Cardiac septum (tissue), 1 donor: ENCODE results near the gene GLRX. TPM values are rescaled to one million over a fixed set of nuclear protein-coding genes. Genes with fewer than 3 reads are reported as not detected.
"Not testable (repeated sequence)": the region's sequence is repeated elsewhere in the genome, so short reads cannot be mapped to it uniquely, and the experiment has no call there.

Experiments used
- DNase-seq: peaks from one replicate; pipeline ENCODE4 v3.0.0-alpha.2; 2020; ENCODE audit warnings: low spot score
- intact Hi-C: fragments of 100-400 bp; cut with DNase I; formaldehyde crosslinking; loops from one replicate; pipeline ENCODE4 v1.14.0; 2022
- total RNA-seq: library from RNA; stranded (reverse); fragmentation: NEBNext Ultra II Directional; extraction: Animal tissue kit (Norgen Biotek cat#: 25700); gene quantifications from one replicate; pipeline ENCODE4 v1.2.1, GENCODE V29; 2021
- donor health status: DM: no; HTN: no; CAD: no.

The GLRX gene
- total RNA-seq, 1 donor from 2014 or later, result 119 TPM

GRCh38 chr5:95837492-95837891 is 15.0 kb upstream of the GLRX start:
- DNase-seq, result no peak
- intact Hi-C loops, result no loop called here

DNA sequence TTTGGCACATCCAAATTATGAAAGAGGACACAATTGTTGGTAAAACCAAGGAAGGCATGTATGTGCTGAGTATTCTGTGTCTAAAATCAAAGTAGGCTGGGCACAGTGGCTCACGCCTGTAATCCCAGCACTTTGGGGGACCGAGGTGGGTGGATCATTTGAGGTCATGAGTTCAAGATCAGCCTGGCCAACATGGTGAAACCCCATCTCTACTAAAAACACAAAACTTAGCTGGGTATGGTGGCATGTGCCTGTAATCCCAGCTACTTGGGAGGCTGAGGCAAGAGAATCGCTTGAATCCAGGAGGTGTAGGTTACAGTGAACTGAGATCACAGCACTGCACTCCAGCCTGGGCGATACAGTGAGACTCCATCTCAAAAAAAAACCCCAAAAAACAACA is 14.4 kb upstream of the GLRX start:
- intact Hi-C loops, DNase-seq: not testable (repeated sequence)

GRCh38 chr5:95836544-95836943 is 14.0 kb upstream of the GLRX start:
- intact Hi-C loops, result no loop called here
- DNase-seq, result no peak

- intact Hi-C loops, result loop anchor here (2.0 kb wide), 1 partner anchor 15 kb away; no protein-coding TSS in a partner anchor
These were observed 13.3 kb upstream of the GLRX start for GRCh38 chr5:95835682-95836385.

DNA sequence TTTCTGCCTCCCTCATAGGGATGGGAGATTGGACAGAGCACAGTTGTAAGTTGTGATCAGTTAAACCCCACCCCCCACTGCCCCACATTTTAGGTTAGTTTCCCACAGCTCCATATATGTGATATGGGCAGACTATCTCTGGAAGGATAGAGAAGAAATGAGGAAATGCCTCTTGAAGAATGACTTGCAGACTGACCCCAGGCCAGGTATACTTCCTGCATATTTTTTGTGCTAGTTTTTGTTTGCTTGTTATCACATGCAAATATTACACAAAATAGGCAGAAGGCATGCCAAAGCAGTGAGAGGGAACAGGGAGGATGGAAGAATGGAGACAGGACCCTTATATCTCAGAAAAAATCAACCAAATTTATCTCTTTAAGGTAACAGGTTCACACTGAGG is 10.1 kb upstream of the GLRX start:
- DNase-seq, result no peak
- intact Hi-C loops, result no loop called here

More at GRCh38 chr5:95835682-95836385, 13.3 kb upstream of the GLRX start:
- DNase-seq, result no peak

- DNase-seq, result no peak
- intact Hi-C loops, result no loop called here
These were observed 7.7 kb upstream of the GLRX start for GRCh38 chr5:95830226-95830625.

DNA sequence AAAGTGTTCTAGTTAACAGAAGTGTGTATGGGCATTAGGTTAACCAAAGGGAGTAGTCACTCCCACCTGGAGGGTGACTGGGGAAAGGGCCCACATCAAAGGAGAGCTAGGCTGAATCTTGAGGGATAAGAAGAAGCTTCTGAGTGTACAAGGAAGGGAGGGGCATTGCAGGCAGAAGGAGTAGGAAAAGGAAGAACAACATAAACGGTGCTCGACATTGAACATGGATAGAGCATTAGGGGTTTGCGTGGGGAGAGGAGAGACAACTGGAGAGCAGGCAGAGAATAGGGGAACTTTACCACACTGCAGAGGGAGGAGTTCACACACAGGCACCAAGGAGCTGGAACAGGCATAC is 5.3 kb upstream of the GLRX start:
- no peak for DNase-seq
- intact Hi-C loops, result no loop called here

- no peak for DNase-seq
- intact Hi-C loops, result no loop called here
These were observed 4.7 kb upstream of the GLRX start for GRCh38 chr5:95826949-95827891.

DNA sequence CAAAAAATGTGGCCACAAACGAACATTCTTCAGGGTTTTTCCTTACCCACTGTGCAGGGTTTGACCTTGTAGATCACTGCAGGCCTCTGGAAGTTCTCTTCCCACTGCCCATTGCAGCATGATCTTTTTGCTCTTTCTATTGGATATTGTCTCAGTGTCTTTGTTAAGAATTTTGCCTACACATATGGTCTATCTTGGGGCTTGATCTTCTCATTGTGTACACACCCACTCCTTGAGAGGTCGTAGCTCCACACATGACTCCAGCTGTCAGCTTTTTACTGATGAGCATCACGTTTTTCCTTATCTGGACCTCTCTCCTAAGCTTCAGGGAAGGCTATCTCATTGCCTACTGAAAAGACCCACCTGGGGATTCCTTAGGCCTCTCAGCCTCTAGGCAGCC is 3.0 kb upstream of the GLRX start:
- DNase-seq, result no peak
- intact Hi-C loops, result no loop called here

DNA sequence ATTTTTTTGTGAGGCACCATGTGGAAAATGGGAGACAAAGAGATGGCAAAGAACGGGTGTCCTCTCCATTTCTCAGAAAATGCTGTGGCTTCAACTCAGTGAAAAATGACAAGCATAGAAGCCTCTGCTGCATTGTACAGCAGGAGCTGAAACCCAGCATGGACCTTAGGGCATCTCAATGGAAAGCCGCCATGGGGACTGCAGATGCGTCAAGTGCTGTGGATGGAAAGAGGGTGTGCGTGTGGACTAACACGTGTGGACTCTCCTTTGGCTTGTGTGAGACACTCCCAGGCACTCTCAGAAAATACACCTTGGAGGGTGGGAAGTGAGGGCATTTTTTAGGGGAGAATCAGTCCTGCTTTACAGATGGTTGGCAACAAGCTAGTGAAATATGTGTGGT is 2.2 kb upstream of the GLRX start:
- intact Hi-C loops, result loop anchor here (5.0 kb wide), 1 partner anchor 92 kb away; the partner anchor contains the start of gene RHOBTB3
- peak; percentile 33 for DNase-seq

- DNase-seq, result peak; percentile 89
- intact Hi-C loops, result loop anchor here (5.0 kb wide), 1 partner anchor 92 kb away; the partner anchor contains the start of gene RHOBTB3
These were observed 1.4 kb upstream of the GLRX start for GRCh38 chr5:95823738-95824609.

GRCh38 chr5:95823218-95823737 is 752 bp upstream of the GLRX start:
- peak; percentile 54 for DNase-seq
- intact Hi-C loops, result loop anchor here (5.0 kb wide), 1 partner anchor 91 kb away; the partner anchor contains the start of gene RHOBTB3

DNA sequence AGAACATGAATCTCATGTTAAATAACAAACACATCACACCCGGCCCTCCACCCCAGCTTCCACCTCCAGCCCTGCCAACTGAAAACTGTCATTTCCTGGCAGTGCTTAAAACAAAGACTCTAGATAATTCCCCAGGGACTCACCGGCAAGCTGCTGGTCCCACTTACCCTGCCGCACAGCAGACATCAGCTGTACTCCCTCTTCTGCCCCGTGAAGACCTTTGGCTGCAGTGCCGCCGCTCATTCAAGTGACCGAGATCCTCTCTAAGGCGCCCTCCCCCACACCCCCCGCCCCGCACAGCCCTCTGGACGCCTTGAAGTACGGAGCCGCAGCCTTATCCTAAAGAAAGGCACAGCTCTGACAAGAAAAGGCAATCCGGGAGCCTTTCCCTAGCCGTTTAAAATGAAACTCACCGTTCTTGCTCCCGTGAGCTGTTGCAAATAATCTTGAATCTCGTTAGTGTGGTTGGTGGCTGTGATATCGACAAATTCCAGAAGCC is 434 bp downstream of the GLRX start:
- peak; percentile 88 for DNase-seq

DNA sequence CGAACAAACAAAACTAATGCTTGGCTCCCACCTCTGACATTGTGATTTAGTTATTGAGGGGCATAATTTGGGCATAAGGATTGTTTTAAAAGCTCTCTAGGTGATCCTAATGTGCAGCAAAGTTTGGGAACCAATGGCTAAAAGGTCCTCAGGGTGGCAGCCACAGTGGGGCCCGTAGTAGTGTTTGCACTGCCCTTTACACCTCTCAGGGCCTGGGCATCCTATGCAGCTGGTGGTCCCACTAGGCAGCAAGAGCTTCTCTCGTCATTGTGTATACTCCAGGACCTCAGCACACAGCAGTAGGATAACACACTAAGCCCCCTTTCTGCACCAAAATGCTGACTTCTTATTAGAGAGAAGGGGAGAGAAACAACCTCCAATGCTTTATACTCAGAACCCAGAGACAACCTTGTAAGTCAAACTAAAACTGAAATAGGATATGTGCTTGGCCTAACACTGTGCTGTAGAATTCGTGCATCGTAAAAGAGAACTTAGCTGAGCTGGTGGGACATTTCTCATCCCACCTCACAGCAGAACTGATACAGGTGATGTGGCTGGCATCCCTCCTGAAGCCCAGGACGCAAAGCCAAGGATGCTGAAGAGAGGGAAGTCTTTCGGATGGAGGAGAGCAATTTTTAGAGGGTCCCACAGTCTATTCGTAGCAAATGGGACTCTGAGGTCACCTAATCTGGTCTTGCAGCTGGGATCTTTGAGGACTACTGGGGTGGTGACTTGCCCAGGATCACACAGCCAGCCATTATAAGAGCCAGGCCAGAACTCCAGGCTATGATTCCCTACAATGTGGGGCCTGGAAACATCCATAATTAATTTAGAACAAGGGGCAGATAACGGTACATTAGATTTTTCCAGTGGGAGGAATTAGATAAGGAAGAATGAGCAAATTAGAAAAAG is 1.2 kb downstream of the GLRX start:
- DNase-seq, result peak; percentile 57
- intact Hi-C loops, result loop anchor here (1.0 to 5.0 kb wide), 3 partner anchors 12 to 89 kb away; partner anchors contain the start of gene RHOBTB3

More for the DNA sequence above, 434 bp downstream of the GLRX start:
- intact Hi-C loops, result loop anchor here (1.0 to 5.0 kb wide), 2 partner anchors 13 to 90 kb away; partner anchors contain the start of gene RHOBTB3

- intact Hi-C loops, result no loop called here
- peak; percentile 85 for DNase-seq
These were observed 4.1 kb downstream of the GLRX start for GRCh38 chr5:95818181-95819147.

- DNase-seq, result peak; percentile 80
- intact Hi-C loops, result no loop called here
These were observed 5.1 kb downstream of the GLRX start for GRCh38 chr5:95817430-95817829.

- no peak for DNase-seq
- intact Hi-C loops, result no loop called here
These were observed 5.8 kb downstream of the GLRX start for GRCh38 chr5:95816776-95817175.
